ENCODE data around the gene UBE2L3.

- TF ChIP-seq CTCF (IDR thresholded peaks at IDR 0.05) (no peak), POLR2A (IDR thresholded peaks at IDR 0.05) (no peak)
Measured at GRCh38 chr22:21663738-21664137, 96.2 kb downstream of the UBE2L3 start.
